GM21360 (cell line): ENCODE data around the gene SLC35E2B.
A peak's percentile ranks its signal among the peaks of the same experiment; 100 is the strongest.

Experiments
- ATAC-seq: cut with Tn5 transposase; IDR thresholded peaks from one replicate; pipeline ENCODE4 v1.9.1; 2021; ENCODE audit warnings: mild to moderate bottlenecking, moderate library complexity; ENCODE audit not compliant: unreplicated experiment

SLC35E2B gene

GRCh38 chr1:1626207-1627141 lies 66.1 kb downstream of the SLC35E2B start:
- no peak for ATAC-seq

GRCh38 chr1:1625824-1626206 lies 66.8 kb downstream of the SLC35E2B start:
- ATAC-seq: no peak

DNA sequence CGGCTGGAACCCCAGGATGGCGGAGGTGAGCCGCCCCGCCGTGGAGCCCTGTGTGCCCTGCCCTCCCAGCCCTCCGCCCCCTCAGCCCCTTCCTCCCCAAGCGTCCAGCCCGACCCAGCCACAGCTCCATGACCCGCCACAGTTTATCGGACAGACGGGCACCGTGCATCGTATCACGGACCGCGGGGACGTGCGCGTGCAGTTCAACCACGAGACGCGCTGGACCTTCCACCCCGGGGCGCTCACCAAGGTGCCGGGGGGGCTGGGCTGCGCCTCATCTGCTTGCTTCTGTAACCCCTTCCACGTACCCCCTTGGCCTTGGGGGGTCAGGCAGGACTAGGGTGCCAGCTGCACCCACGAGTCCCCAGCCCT lies 67.2 kb downstream of the SLC35E2B start:
- ATAC-seq: no peak

DNA sequence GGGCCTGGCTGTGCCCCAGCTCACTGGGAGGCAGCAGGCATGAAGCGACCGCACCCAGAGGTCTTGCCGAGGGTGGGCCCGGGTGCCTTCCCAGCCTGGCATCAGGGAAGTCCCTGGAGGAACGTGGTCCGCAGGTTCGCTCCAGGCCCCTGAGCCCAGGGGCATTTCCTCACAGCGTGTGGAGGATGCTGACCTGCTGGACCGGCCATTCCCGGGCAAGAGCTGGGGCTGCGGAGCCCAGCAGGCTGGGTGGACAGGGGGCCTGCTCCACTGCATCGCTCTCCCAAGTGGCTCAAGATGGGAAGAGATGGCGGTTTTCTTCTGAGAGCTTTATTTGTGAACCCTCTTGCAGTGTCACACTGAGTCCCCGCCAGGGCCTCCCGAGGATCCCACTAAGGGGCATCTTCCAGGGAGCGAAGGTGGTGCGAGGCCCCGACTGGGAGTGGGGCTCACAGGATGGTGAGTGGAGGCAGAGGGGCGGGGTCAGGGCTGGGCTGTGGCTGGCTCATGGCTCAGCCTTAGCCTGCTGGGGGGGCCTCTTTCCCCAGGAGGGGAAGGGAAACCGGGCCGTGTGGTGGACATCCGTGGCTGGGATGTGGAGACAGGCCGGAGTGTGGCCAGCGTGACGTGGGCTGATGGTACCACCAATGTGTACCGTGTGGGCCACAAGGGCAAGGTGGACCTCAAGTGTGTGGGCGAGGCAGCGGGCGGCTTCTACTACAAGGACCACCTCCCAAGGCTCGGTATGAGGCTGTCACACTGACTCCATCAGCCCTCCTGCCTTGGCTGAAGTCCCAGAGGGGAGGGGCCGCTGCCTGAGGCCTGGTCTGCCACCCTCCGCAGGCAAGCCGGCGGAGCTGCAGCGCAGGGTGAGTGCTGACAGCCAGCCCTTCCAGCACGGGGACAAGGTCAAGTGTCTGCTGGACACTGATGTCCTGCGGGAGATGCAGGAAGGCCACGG lies 67.9 kb downstream of the SLC35E2B start:
- ATAC-seq: no peak

- no peak for ATAC-seq
These were observed 68.8 kb downstream of the SLC35E2B start for GRCh38 chr1:1623631-1624442.

DNA sequence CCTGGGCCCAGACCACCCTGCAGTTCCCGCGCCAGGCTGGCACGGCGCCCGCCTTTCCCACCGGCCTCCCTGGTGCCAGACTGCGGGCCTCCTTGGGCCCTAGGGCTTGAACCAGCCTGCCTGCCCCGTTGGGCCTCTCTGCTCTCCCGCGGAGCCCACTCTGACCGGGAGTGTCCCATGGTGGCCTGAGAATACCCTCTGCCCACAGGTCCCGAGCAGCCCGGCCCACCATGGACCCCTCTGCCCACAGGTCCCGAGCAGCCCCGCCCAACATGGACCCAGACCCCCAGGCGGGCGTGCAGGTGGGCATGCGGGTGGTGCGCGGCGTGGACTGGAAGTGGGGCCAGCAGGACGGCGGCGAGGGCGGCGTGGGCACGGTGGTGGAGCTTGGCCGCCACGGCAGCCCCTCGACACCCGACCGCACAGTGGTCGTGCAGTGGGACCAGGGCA lies 69.4 kb downstream of the SLC35E2B start:
- no peak for ATAC-seq

- ATAC-seq: no peak
These were observed 69.9 kb downstream of the SLC35E2B start for GRCh38 chr1:1622788-1623094.

GRCh38 chr1:1622010-1622787 lies 70.4 kb downstream of the SLC35E2B start:
- ATAC-seq: no peak

GRCh38 chr1:1621173-1622009 lies 71.2 kb downstream of the SLC35E2B start:
- no peak for ATAC-seq

DNA sequence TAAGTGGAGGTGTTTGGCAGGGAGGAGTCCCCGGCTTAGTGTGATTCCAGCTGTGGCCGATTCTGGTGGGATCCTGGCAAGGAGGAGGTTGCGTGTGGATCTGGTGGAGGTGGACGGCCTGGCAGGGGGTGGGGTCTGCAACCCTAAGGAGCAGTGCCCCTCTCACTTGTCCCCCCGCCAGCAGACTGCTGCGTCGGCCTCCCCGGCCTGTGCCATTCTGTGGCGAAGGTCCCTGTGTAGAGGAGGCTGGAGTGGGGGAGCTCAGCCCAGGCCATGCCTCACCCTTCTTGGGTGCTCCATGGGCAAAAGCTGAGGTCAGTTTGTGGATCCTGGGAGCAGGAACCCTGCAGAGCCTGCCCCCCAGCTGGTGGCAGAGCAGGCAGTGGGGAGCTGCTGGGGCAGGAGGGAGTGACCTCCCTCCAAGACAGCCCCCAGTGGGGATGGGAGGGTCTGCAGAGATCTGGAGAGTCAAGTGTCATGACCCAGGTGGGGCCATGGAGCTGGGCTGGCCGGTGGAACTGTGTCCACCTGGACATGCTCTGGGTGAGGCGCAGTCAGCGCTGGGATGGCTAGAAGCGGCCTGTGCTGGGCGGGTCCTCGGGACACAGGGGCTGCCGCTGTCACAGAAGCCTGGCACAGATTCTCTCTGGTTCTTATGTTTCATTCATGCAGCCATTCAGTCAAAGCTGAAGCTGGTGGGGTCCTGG lies 72.0 kb downstream of the SLC35E2B start:
- ATAC-seq: no peak

DNA sequence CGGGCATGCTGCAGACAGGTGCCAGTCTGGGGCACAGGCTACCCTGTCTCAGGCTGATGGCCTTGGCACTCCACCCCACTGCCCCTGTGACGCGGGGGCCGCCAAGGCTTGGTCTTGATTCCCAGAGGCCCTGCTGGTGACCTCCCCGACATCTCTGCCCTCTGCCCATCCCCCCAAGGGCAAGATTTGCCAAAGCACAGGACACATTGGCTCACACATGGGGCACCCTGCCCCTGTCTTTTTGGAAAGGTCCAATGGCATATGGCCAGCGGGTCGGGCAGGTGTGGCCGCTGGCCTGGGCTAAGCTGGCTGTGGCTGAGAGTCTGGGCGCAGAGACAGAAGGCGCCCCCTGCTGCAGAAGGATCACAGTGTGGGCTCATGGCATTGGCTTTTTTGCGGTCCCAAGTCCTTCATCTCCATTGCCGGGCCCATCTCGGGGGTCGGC lies 72.7 kb downstream of the SLC35E2B start:
- no peak for ATAC-seq

GRCh38 chr1:1618396-1619068 lies 74.1 kb downstream of the SLC35E2B start:
- no peak for ATAC-seq

GRCh38 chr1:1617925-1618324 lies 74.7 kb downstream of the SLC35E2B start:
- no peak for ATAC-seq

DNA sequence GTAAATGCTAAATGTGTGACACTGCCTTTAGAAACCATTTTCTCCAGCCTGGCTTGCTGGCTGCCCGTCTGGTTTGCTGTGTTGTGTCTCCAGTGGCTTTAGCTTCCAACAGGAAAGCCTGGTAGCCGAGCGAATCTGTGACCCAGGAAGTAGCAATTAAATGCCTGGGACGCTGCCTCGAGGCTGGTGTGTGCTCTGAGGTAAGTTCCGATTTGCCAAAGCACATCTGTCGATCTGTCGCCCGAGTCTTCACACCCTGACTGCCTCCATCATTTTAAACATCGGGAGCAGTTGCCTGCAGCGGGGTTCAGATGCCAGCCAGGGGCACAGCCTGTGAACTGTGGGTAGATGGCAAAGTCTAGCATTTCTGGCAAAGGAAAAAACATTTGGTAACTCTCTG lies 75.1 kb downstream of the SLC35E2B start:
- no peak for ATAC-seq

- no peak for ATAC-seq
These were observed 75.8 kb downstream of the SLC35E2B start for GRCh38 chr1:1616838-1617237.

DNA sequence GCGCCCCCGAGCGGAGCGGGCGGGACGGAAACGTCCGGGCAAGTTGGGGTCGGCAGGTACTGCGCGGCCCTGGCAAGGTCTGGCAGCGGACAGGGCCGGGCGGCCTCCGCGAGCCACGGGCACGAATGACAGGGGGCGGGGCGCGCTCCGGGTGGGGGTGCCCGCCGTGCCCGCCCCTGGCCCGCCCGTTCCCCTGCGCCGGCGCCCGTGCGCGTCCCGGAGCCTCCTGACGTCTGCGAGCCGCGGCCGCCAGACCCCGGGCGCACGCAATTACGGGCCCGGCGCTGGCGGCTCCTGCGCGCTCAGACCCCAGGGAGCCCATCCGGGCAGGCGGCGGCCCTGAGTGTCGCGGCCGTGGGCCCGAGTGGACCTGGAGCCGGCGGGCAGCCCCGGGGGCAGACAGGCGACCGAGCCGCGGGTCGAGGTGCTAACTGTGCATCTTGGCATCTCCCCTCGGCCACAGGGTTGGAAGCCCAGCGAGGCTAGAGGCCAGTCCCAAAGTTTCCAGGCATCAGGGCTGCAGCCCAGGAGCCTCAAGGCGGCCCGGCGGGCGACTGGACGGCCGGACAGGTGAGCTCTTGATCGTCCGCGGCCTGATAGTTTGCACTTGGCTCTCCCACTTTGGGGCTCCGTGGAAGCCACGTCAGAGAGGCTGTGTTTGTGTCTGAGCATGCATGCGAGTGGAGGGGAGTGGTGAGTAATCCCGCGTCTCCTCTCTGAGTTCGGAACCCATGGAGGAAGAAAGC lies 76.4 kb downstream of the SLC35E2B start:
- peak; percentile 10 for ATAC-seq
